ENCODE measurements around the gene SIGLEC7. TPM values are rescaled to one million over a fixed set of nuclear protein-coding genes. Genes with fewer than 3 reads are reported as not detected.
A peak's percentile ranks its signal among the peaks of the same experiment; 100 is the strongest.
"Not testable (repeated sequence)": the region's sequence is repeated elsewhere in the genome, so short reads cannot be mapped to it uniquely, and the experiment has no call there.

The SIGLEC7 gene
- total RNA-seq, 2 donors from 2014 or later, result not detected

DNA sequence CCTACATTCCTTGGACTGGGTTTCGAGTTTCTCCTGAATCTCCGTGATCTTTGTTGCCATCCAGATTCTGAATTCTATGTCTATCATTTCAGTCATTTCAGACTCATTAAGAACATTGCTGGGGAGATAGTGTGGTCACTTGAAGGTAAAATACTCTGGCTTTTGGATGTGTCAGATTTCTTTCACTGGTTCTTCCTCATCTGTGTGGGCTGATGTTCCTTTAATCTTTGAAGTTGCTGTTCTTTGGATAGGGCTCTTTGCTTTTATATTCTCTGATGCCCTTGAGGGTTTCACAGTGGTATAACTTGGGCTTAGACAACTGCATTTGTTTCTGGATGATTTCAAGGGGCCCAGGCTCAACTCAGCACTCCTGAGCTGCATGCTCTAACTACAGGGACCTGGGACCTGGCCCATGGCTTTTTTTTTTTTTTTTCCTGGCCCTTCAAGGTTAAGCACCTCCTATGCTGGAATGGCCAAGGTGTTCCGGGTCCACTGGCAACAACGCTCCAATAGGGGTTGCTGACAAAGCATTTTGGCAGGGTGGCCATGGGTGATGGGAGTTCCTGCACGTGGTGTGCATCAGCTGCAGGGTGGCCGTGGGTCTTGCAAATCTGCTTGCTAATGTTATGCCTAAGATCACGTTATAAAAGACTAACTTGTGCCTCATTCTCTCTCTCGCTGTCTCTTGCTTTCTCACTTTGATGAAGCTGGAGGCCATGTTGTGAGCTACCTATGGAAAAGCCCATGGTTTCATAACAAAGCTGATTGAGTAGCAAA, 5.9 kb upstream of the SIGLEC7 start:
- no peak for DNase-seq
- Mint-ChIP-seq H3K4me3 (peak overlapping the region in 1 of 2 donors; percentile 9), H3K36me3 (ENCODE audit: insufficient read depth in 2 of 2) (peaks cover 0 to 8% of the 10 kb centered on the region in 2 donors), H3K4me1 (ENCODE audit: low read depth) (peaks cover 43% of the 10 kb centered on the region), H3K9me3 (peaks cover 2 to 3% of the 10 kb centered on the region in 2 donors), H3K27me3 (ENCODE audit: low read depth) (peaks cover 5% of the 10 kb centered on the region), H3K27ac (no peak overlapping the region)
- no peak for ATAC-seq (replicated peaks in 1 of 2)

GRCh38 chr19:51136851-51137551, 5.1 kb upstream of the SIGLEC7 start:
- DNase-seq (no peak), ATAC-seq (replicated peaks in 1 of 2) (no peak)
- H3K9me3 Mint-ChIP-seq, result peaks cover 2 to 3% of the 10 kb centered on the region in 2 donors
- H3K4me1 Mint-ChIP-seq (ENCODE audit: low read depth), result peaks cover 37% of the 10 kb centered on the region
- no peak overlapping the region for H3K27ac Mint-ChIP-seq
- H3K36me3 Mint-ChIP-seq (ENCODE audit: insufficient read depth in 2 of 2), result peaks cover 0 to 8% of the 10 kb centered on the region in 2 donors
- peak overlapping the region in 1 of 2 donors; percentile 55 for H3K4me3 Mint-ChIP-seq
- H3K27me3 Mint-ChIP-seq (ENCODE audit: low read depth), result peaks cover 5% of the 10 kb centered on the region

- no peak for DNase-seq
- H3K27me3 Mint-ChIP-seq (ENCODE audit: low read depth), result peaks cover 5% of the 10 kb centered on the region
- peaks cover 2 to 3% of the 10 kb centered on the region in 2 donors for H3K9me3 Mint-ChIP-seq
- peak overlapping the region in 1 of 2 donors; percentile 55 for H3K4me3 Mint-ChIP-seq
- peaks cover 30% of the 10 kb centered on the region for H3K4me1 Mint-ChIP-seq (ENCODE audit: low read depth)
- peaks cover 0 to 8% of the 10 kb centered on the region in 2 donors for H3K36me3 Mint-ChIP-seq (ENCODE audit: insufficient read depth in 2 of 2)
- ATAC-seq (replicated peaks in 1 of 2), result no peak
- H3K27ac Mint-ChIP-seq, result peak overlapping the region; percentile 20
Measured at GRCh38 chr19:51137792-51138425, 4.2 kb upstream of the SIGLEC7 start.

DNA sequence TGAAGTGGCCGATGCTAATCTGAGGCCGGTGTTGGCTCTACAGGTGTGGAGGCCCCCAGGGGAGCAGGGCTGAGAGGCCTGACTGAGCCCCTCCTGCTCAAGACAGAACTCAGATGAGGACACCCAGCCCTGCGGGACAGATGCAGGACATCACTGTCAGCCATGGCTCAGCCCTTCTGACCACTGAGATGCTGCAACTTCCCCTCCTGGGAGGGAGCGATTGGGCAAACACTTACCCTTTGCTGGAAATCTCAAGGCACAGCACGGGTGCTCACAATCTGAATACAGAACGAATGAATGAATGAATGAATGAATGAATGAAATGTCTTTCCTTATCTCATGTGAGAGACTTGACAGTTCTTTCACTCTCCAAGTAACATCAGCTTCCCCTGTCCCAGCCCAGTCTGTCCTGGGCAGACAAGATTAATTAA, 3.5 kb upstream of the SIGLEC7 start:
- DNase-seq (no peak), ATAC-seq (replicated peaks in 1 of 2) (no peak)
- Mint-ChIP-seq H3K36me3 (ENCODE audit: insufficient read depth in 2 of 2) (peaks cover 0 to 8% of the 10 kb centered on the region in 2 donors), H3K27me3 (ENCODE audit: low read depth) (peaks cover 5% of the 10 kb centered on the region), H3K27ac (no peak overlapping the region), H3K9me3 (peaks cover 2 to 3% of the 10 kb centered on the region in 2 donors), H3K4me3 (no peak overlapping the region), H3K4me1 (ENCODE audit: low read depth) (peaks cover 30% of the 10 kb centered on the region)

- DNase-seq (no peak), ATAC-seq (replicated peaks in 1 of 2) (no peak)
- Mint-ChIP-seq H3K27ac (no peak overlapping the region), H3K27me3 (ENCODE audit: low read depth) (peaks cover 5% of the 10 kb centered on the region), H3K4me1 (ENCODE audit: low read depth) (peaks cover 30% of the 10 kb centered on the region), H3K36me3 (ENCODE audit: insufficient read depth in 2 of 2) (peaks cover 0 to 8% of the 10 kb centered on the region in 2 donors), H3K4me3 (no peak overlapping the region), H3K9me3 (peaks cover 2 to 3% of the 10 kb centered on the region in 2 donors)
Measured at GRCh38 chr19:51139299-51140014, 2.6 kb upstream of the SIGLEC7 start.

GRCh38 chr19:51140441-51140840, 1.7 kb upstream of the SIGLEC7 start:
- Mint-ChIP-seq H3K9me3 (no peaks in the 10 kb centered on the region), H3K4me3 (no peak overlapping the region), H3K36me3 (ENCODE audit: insufficient read depth in 2 of 2) (peaks cover 0 to 4% of the 10 kb centered on the region in 2 donors), H3K27me3 (ENCODE audit: low read depth) (peaks cover 5% of the 10 kb centered on the region), H3K27ac (no peak overlapping the region), H3K4me1 (ENCODE audit: low read depth) (peaks cover 30% of the 10 kb centered on the region)
- no peak for DNase-seq
- no peak for ATAC-seq (replicated peaks in 1 of 2)

- H3K36me3 Mint-ChIP-seq (ENCODE audit: insufficient read depth in 2 of 2), result no peaks in the 10 kb centered on the region
Measured at GRCh38 chr19:51141181-51141580, 920 bp upstream of the SIGLEC7 start.

DNA sequence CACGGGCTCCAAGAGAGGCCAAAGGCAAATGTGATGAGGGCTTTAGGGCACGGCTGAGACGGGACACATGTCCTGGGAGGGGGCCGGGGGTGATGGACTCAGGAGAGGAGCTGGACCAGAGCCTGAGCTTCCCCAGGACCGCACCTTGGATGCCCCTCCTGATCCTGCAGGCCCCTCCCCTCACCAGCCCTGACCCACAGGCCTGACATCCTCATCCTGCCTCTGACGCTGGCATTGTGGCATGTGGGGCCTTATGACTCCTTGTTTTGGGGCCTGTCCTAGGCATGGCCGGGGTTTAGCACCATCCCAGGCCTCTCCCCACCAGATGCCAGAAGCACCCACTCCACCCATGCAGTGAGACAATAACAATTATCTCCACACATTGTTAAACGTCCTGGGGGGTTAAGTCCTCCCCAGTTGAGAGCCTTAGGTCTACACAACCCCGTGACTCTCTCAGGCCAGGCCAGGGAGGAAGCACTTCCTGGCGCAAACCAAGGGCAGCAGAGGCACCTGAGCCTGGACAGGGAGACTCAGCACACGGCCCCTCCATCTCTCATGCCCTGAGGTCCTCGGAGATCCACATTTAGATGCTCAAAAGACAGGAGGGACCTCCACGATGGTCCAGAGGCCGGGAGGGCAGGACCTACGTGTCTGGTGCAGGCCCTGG, 841 bp downstream of the SIGLEC7 start:
- H3K27me3 Mint-ChIP-seq (ENCODE audit: low read depth); ATAC-seq (replicated peaks in 1 of 2); H3K36me3 Mint-ChIP-seq (ENCODE audit: insufficient read depth in 2 of 2); H3K9me3 Mint-ChIP-seq; DNase-seq; H3K27ac Mint-ChIP-seq; H3K4me3 Mint-ChIP-seq: not testable (repeated sequence)
- peaks cover 12% of the 10 kb centered on the region for H3K4me1 Mint-ChIP-seq (ENCODE audit: low read depth)

More at GRCh38 chr19:51141181-51141580, 920 bp upstream of the SIGLEC7 start:
- H3K9me3 Mint-ChIP-seq, result no peaks in the 10 kb centered on the region
- peaks cover 5% of the 10 kb centered on the region for H3K27me3 Mint-ChIP-seq (ENCODE audit: low read depth)
- DNase-seq (no peak), ATAC-seq (replicated peaks in 1 of 2) (no peak)
- no peak overlapping the region for H3K27ac Mint-ChIP-seq
- H3K4me1 Mint-ChIP-seq (ENCODE audit: low read depth), result peaks cover 25% of the 10 kb centered on the region
- H3K4me3 Mint-ChIP-seq, result no peak overlapping the region

- H3K4me3 Mint-ChIP-seq, result no peak overlapping the region
- no peak overlapping the region for H3K27ac Mint-ChIP-seq
- H3K36me3 Mint-ChIP-seq (ENCODE audit: insufficient read depth in 2 of 2), result no peaks in the 10 kb centered on the region
- no peak for DNase-seq
- H3K27me3 Mint-ChIP-seq (ENCODE audit: low read depth), result peaks cover 5% of the 10 kb centered on the region
- peaks cover 10% of the 10 kb centered on the region for H3K4me1 Mint-ChIP-seq (ENCODE audit: low read depth)
- ATAC-seq (replicated peaks in 1 of 2), result no peak
- H3K9me3 Mint-ChIP-seq, result no peaks in the 10 kb centered on the region
Measured at GRCh38 chr19:51143486-51143885, 1.4 kb downstream of the SIGLEC7 start.

DNA sequence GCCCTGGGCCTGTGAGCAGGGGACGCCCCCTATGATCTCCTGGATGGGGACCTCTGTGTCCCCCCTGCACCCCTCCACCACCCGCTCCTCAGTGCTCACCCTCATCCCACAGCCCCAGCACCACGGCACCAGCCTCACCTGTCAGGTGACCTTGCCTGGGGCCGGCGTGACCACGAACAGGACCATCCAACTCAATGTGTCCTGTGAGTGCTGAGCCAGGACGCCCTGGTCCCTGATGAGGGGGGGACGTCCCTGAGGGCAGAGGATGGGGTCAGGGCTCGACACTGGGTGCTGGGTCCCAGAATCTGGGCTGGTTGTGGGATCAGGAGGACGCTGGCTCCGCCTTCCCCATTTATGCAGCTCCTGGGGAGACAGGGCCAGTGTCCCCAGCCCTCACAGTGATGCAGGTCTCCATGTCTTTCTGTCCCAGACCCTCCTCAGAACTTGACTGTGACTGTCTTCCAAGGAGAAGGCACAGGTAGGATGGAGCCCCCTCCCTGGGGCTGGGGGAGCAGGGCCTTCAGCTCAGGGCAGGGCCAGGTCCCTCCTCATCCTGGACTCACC, 2.5 kb downstream of the SIGLEC7 start:
- Mint-ChIP-seq H3K4me3 (no peak overlapping the region), H3K27me3 (ENCODE audit: low read depth) (no peaks in the 10 kb centered on the region), H3K27ac (no peak overlapping the region), H3K9me3 (no peaks in the 10 kb centered on the region), H3K4me1 (ENCODE audit: low read depth) (peaks cover 5% of the 10 kb centered on the region), H3K36me3 (ENCODE audit: insufficient read depth in 2 of 2) (no peaks in the 10 kb centered on the region)
- DNase-seq (no peak), ATAC-seq (replicated peaks in 1 of 2) (no peak)

DNA sequence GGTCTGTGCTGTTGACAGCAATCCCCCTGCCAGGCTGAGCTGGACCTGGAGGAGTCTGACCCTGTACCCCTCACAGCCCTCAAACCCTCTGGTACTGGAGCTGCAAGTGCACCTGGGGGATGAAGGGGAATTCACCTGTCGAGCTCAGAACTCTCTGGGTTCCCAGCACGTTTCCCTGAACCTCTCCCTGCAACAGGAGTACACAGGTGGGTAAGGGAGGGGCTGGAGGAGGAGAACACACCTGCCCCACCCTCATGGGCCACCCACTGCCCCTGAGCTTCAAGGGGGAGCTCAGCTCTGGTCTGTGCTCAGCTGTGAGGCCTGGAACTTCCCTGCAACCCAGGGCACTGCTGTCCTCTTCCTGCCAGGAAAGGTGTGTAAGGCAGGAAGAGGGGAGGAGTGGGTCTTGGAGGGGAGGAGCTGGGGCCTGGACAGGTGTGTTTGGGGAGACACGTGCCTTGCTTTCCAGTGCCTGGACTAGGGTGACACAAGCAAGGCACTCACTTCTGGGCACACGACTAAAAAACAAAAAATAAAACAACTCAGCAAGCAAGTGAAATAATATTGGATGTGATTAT, 3.9 kb downstream of the SIGLEC7 start:
- no peak overlapping the region for H3K27ac Mint-ChIP-seq
- H3K27me3 Mint-ChIP-seq (ENCODE audit: low read depth), result no peaks in the 10 kb centered on the region
- H3K36me3 Mint-ChIP-seq (ENCODE audit: insufficient read depth in 2 of 2), result peaks cover 0 to 1% of the 10 kb centered on the region in 2 donors
- peaks cover 0 to 4% of the 10 kb centered on the region in 2 donors for H3K9me3 Mint-ChIP-seq
- H3K4me3 Mint-ChIP-seq, result no peak overlapping the region
- DNase-seq (no peak), ATAC-seq (replicated peaks in 1 of 2) (no peak)
- peaks cover 5% of the 10 kb centered on the region for H3K4me1 Mint-ChIP-seq (ENCODE audit: low read depth)

DNA sequence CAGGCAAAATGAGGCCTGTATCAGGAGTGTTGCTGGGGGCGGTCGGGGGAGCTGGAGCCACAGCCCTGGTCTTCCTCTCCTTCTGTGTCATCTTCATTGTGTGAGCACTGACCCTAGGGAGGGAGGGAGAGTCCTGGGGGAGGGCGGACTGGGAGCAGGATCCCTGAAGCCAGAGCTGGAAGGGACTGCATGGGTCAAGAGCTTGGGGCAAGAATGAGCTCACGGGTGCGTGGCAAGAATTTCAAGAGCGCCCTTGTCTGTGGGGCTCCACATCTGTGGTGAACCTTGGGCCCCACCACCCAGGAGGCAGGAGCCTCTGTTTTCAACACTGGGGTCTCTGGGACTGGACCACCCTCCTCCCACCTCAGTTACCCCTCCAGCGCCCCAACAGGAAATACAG, 4.7 kb downstream of the SIGLEC7 start:
- Mint-ChIP-seq H3K27ac (no peak overlapping the region), H3K4me1 (ENCODE audit: low read depth) (peaks cover 5% of the 10 kb centered on the region), H3K9me3 (peaks cover 0 to 4% of the 10 kb centered on the region in 2 donors), H3K4me3 (no peak overlapping the region), H3K27me3 (ENCODE audit: low read depth) (no peaks in the 10 kb centered on the region), H3K36me3 (ENCODE audit: insufficient read depth in 2 of 2) (peaks cover 0 to 1% of the 10 kb centered on the region in 2 donors)
- ATAC-seq (replicated peaks in 1 of 2), result no peak
- DNase-seq, result no peak

All from activated T-cell treated with anti-CD3 and anti-CD28 coated beads, Interleukin-2, amount 50 U/mL, for 72 hours (primary cell).